HEK293T (cell line): ENCODE data around the gene COX8C.

Experiments
- CTCF ChIA-PET: fragments of 350-600 bp; formaldehyde crosslinking; extraction: SDS; loops from one replicate; lab custom pipeline; 2021; ENCODE audit warnings: antibody characterized with exemption, inconsistent platforms; lab: Yijun Ruan, JAX
- POLR2A ChIA-PET: fragments of 350-600 bp; formaldehyde crosslinking; extraction: SDS; loops from one replicate; lab custom pipeline; 2020; ENCODE audit warnings: antibody characterized with exemption, inconsistent platforms; lab: Yijun Ruan, JAX
- DNase-seq: peaks from one replicate; pipeline ENCODE4 v3.0.0; 2012; ENCODE audit warnings: mixed read lengths; ENCODE audit errors: extremely low spot score
- ARNT ChIP-seq: fragments of 450-650 bp; IDR thresholded peaks from 2 replicates; pipeline ENCODE4 v1.6.1; 2017; ENCODE audit warnings: mild to moderate bottlenecking
- BHLHE40 ChIP-seq: fragments of 450-650 bp; IDR thresholded peaks from 2 replicates; pipeline ENCODE4 v1.6.1; 2016; ENCODE audit warnings: mild to moderate bottlenecking, moderate library complexity, borderline replicate concordance
- CTBP1 ChIP-seq: fragments of 450-650 bp; IDR thresholded peaks from 2 replicates; pipeline ENCODE4 v1.6.1; 2016; ENCODE audit warnings: borderline replicate concordance
- ELF4 ChIP-seq: fragments of 450-650 bp; IDR thresholded peaks from 2 replicates; pipeline ENCODE4 v1.6.1; 2017; ENCODE audit warnings: antibody characterized with exemption
- FOXA1 ChIP-seq: fragments of 450-650 bp; IDR thresholded peaks from 2 replicates; pipeline ENCODE4 v1.6.1; 2016; ENCODE audit warnings: mild to moderate bottlenecking
- FOXK2 ChIP-seq: fragments of 450-650 bp; IDR thresholded peaks from 2 replicates; pipeline ENCODE4 v1.6.1; 2016; ENCODE audit warnings: mild to moderate bottlenecking
- FOXM1 ChIP-seq: fragments of 450-650 bp; IDR thresholded peaks from 2 replicates; pipeline ENCODE4 v1.6.1; 2017; ENCODE audit warnings: mild to moderate bottlenecking, borderline replicate concordance
- HDGF ChIP-seq: fragments of 450-650 bp; IDR thresholded peaks from 2 replicates; pipeline ENCODE4 v1.6.1; 2017; ENCODE audit warnings: antibody characterized with exemption, borderline replicate concordance
- L3MBTL2 ChIP-seq: fragments of 450-650 bp; conservative IDR thresholded peaks from 2 replicates; pipeline ENCODE4 v1.6.1; 2016; ENCODE audit warnings: mild to moderate bottlenecking
- LEF1 ChIP-seq: fragments of 450-650 bp; IDR thresholded peaks from 2 replicates; pipeline ENCODE4 v1.6.1; 2017; ENCODE audit warnings: mild to moderate bottlenecking, borderline replicate concordance
- NFRKB ChIP-seq: fragments of 450-650 bp; IDR thresholded peaks from 2 replicates; pipeline ENCODE4 v1.6.1; 2016; ENCODE audit warnings: mild to moderate bottlenecking, moderate library complexity
- SP1 ChIP-seq: fragments of 450-650 bp; IDR thresholded peaks from 2 replicates; pipeline ENCODE4 v1.6.1; 2017
- SUZ12 ChIP-seq: fragments of 450-650 bp; IDR thresholded peaks from 2 replicates; pipeline ENCODE4 v1.6.1; 2016; ENCODE audit warnings: mild to moderate bottlenecking
- TARDBP ChIP-seq: fragments of 450-650 bp; IDR thresholded peaks from 2 replicates; pipeline ENCODE4 v1.6.1; 2016
- ZNF384 ChIP-seq: fragments of 450-650 bp; IDR thresholded peaks from 2 replicates; pipeline ENCODE4 v1.6.1; 2016
- TF ChIP-seq, protein P1 (sequence below): fragments of 450-650 bp; IDR thresholded peaks from 2 replicates; pipeline ENCODE4 v1.6.1; 2016

COX8C gene

DNA sequence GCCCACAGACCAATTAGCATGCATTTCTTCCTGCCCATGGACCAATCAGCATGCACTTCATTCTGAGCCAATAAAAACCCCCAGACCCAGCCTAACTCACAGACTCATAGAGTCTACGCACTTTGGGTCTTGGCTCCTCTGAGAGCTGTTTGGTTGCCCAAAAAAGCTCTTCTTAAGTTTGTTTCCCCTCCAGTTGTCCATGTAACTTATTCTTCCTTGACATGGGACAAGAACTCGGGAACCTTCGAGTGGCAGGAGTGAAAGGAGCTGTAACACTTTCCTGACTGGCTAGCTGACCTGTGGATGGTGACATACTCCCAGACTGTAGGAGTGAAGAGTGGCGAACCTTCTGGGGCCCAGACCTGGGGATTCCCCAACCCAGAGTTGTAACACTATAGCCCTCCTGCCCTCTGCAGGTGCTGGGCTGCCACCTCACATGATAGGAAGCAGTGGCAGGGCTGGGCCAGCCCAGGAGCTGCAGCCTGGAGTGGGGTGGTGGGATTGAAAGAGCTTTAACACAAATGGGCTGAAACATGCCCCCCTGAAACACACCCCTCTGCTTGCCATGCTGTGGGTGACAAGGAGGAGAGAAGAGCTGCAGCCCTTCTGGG, 9.7 kb upstream of the COX8C start:
- no peak for DNase-seq
- POLR2A ChIA-PET = no interaction called here
- TF ChIP-seq FOXA1 = no peak
- TF ChIP-seq L3MBTL2 = no peak
- no peak for TF ChIP-seq NFRKB
- TF ChIP-seq, protein P1, sequence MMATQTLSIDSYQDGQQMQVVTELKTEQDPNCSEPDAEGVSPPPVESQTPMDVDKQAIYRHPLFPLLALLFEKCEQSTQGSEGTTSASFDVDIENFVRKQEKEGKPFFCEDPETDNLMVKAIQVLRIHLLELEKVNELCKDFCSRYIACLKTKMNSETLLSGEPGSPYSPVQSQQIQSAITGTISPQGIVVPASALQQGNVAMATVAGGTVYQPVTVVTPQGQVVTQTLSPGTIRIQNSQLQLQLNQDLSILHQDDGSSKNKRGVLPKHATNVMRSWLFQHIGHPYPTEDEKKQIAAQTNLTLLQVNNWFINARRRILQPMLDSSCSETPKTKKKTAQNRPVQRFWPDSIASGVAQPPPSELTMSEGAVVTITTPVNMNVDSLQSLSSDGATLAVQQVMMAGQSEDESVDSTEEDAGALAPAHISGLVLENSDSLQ = no peak
- no peak for TF ChIP-seq TARDBP
- no peak for TF ChIP-seq ELF4
- TF ChIP-seq FOXK2 = no peak
- no peak for TF ChIP-seq ARNT
- no peak for TF ChIP-seq BHLHE40
- no peak for TF ChIP-seq FOXM1
- no peak for TF ChIP-seq SP1
- TF ChIP-seq SUZ12 = no peak
- TF ChIP-seq LEF1 = no peak
- no peak for TF ChIP-seq HDGF
- CTCF ChIA-PET = no interaction called here

DNA sequence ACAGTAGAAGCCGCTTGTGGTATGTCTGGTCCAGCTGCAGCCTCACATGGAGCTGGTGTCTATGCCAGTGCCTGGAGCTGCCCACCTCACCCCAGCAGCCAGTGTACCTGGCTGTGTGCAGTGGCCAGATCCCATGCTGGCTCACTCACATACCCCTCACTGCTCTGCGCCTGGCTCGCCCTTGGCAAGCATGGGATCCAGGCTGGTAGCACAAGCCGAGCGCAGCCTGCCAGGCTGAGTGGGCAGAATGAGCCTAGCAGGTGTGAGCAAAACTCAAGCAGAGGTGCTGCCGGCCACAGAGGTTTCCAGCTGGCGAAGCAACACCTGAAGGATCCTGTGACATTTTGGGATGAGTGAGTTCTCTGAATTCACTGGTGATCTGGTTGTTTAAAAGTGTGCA, 9.1 kb upstream of the COX8C start:
- ChIA-PET CTCF (no interaction called here), POLR2A (no interaction called here)
- no peak for DNase-seq
- TF ChIP-seq ELF4 (no peak), HDGF (no peak), TARDBP (no peak), L3MBTL2 (no peak), FOXA1 (no peak), ARNT (no peak), SP1 (no peak), FOXK2 (no peak), NFRKB (no peak), ZNF384 (no peak), CTBP1 (no peak), SUZ12 (no peak), FOXM1 (no peak), BHLHE40 (no peak), LEF1 (no peak)
- TF ChIP-seq, protein P1 = no peak

DNA sequence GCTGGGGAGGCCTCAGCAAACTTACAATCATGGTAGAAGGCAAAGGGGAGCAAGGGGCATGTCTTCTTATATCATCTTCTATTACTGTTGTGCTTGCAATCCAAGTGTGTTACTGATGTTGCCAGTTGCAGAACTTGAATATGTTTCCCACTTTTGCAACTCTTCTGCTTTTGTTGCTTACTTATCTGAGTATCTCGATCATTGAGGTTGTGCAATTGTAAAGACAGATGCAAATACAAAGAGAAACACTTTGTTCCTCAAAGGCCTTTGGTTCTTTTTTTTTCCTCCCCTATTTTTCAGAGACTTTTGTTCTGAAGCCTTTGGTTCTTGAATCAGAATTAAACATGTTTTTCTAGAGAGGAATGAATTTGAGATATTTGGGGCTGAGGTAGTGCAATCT, 3.7 kb upstream of the COX8C start:
- TF ChIP-seq BHLHE40 = no peak
- no peak for TF ChIP-seq CTBP1
- no peak for TF ChIP-seq L3MBTL2
- TF ChIP-seq HDGF = no peak
- TF ChIP-seq, protein P1 = no peak
- TF ChIP-seq FOXK2 = no peak
- no peak for TF ChIP-seq ARNT
- no peak for TF ChIP-seq FOXA1
- TF ChIP-seq LEF1 = no peak
- no peak for TF ChIP-seq ZNF384
- no peak for TF ChIP-seq NFRKB
- no peak for TF ChIP-seq SP1
- TF ChIP-seq TARDBP = no peak
- TF ChIP-seq SUZ12 = no peak
- no peak for TF ChIP-seq FOXM1
- TF ChIP-seq ELF4 = no peak
- CTCF ChIA-PET = no interaction called here
- POLR2A ChIA-PET = no interaction called here
- DNase-seq = no peak

DNA sequence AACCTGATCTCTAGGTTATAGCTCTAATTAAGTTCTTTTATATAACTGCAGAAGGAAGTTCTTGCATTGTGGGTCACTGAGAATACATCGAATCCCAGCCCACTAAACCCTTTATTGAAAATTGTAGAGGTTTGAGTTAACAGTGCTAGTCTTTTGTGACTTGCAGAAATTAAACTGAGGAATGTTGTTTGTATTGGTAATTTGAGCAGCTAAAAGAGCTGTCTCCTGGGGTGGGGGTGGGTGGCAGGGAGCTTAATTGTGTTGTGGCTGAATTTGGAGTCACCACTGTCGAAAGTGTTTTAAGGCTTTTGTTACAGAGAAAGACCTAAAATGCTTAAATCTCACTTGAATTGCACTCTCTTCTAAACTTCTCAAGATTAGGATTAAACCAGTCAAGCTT, 3.2 kb upstream of the COX8C start:
- POLR2A ChIA-PET = no interaction called here
- DNase-seq = no peak
- TF ChIP-seq SUZ12 = no peak
- TF ChIP-seq ARNT = no peak
- TF ChIP-seq HDGF = no peak
- TF ChIP-seq LEF1 = no peak
- TF ChIP-seq L3MBTL2 = no peak
- no peak for TF ChIP-seq BHLHE40
- TF ChIP-seq NFRKB = no peak
- no peak for TF ChIP-seq ZNF384
- TF ChIP-seq FOXK2 = no peak
- TF ChIP-seq, protein P1 = no peak
- TF ChIP-seq FOXM1 = no peak
- no peak for TF ChIP-seq SP1
- no peak for TF ChIP-seq CTBP1
- CTCF ChIA-PET = no interaction called here

DNA sequence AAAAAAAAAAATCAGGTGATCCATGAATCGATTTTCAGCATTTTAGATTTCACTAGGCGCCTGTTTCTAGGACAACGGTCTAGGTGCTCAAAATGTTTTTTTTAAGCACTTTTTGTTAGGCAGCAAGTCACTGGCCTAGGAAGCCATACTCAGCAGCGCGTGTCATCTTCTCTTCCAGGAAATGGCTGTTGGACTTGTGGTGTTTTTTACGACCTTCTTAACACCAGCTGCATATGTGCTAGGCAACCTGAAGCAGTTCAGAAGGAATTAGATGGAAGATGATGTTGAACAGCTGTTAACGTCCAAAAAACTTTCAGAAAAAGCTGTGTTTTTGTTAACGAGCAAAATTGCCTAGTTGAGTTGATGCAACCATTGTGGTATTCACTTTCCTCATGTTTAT, 868 bp downstream of the COX8C start:
- DNase-seq = no peak
- POLR2A ChIA-PET = no interaction called here
- TF ChIP-seq CTBP1 (no peak), SP1 (no peak), ARNT (no peak), ZNF384 (no peak), L3MBTL2 (no peak), SUZ12 (no peak), NFRKB (no peak), FOXK2 (no peak), FOXM1 (no peak), BHLHE40 (no peak), LEF1 (no peak), FOXA1 (no peak), ELF4 (no peak), HDGF (no peak), TARDBP (no peak)
- TF ChIP-seq, protein P1 = no peak
- CTCF ChIA-PET = no interaction called here
